GM19463 (cell line): Measurements from ENCODE around the gene NRP2.
A peak's percentile ranks its signal among the peaks of the same experiment; 100 is the strongest.

Experiments
- ATAC-seq: cut with Tn5 transposase; IDR thresholded peaks from one replicate; pipeline ENCODE4 v1.9.1; 2021; ENCODE audit warnings: mild to moderate bottlenecking, moderate library complexity; ENCODE audit not compliant: unreplicated experiment

Gene NRP2

GRCh38 chr2:205706769-205707381 lies 24.6 kb downstream of the NRP2 start:
- peak; percentile 92 for ATAC-seq

DNA sequence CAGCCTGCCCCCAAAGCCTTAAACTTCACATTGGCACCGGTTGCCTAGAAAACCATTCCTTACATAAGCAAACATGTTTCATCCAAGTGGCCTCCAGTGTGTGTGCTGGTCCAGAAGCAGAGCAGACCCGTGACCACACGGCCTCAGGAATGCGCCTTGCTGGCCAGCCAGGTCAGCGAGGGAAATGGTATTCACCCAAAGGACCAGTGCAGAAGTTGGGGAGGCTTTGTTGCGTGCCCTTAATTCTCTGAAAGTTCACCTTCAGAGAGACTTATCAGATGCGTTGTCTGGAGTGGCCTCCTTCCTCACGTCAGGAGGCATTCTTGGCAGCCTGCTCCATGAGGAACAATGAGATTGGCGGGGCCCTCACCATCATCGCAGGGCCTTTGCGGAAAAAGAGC lies 25.9 kb downstream of the NRP2 start:
- ATAC-seq, result no peak

GRCh38 chr2:205709319-205709718 lies 27.0 kb downstream of the NRP2 start:
- no peak for ATAC-seq

GRCh38 chr2:205712508-205712907 lies 30.2 kb downstream of the NRP2 start:
- ATAC-seq, result no peak

- ATAC-seq, result no peak
These were observed 30.8 kb downstream of the NRP2 start for GRCh38 chr2:205713086-205713485.

DNA sequence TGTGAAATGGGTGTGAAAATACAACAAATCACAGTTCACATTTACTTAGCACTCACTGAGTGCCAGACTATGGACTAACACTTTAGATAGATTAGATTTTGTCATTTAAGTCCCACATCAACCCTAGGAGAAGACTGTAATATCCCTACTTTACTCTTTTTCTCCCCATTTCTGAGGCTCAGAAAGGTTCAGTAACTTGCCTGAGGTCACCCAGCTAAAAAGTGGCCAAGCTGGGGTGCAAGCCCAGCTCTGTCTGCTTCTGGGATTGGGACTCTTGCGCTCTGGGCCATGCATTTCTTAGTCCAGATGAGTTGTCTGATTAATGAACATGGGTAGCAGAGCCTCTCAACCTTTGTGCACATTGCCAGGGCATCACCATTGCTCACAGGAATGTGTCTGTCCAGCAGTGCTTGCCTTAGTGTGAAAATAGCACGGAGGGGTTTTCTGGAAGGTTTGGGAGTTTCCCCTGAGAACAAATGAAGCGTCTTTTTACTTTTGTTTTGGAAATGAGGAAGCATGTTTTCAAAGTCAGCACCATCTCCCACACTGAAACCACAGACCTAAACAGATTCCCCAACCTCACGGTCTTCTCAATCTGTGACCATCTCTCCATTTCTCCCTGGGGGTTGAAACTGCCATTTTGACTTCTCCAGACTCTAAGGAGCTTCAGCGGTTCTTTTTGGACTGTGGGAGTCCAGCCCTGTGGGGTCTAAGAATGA lies 31.9 kb downstream of the NRP2 start:
- ATAC-seq, result peak; percentile 73

GRCh38 chr2:205714789-205715720 lies 32.8 kb downstream of the NRP2 start:
- ATAC-seq, result no peak

DNA sequence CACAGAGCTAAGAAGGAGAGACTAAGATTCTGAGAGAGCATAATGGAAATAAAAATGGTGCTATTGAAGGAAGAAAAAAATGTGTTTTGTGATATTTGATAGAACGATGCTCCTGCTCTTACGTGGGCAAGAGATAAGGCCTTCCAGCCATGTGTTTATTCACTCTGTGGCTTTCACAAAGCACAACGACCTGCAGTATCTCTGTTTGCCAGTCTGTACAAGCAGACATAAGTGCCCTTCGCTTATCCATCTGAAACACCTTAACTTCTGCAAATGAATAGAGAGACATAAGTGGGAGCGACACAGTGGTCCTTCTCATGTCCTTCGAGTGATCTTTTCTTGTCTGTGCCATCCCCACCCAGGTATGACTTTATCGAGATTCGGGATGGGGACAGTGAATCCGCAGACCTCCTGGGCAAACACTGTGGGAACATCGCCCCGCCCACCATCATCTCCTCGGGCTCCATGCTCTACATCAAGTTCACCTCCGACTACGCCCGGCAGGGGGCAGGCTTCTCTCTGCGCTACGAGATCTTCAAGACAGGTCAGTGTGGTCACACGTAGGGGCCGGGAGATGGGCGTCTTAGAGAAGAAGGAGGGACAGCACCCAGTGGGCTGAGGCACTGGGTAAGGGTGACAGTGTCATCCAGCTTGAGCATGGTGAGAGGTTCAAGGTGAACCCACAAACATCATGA lies 33.7 kb downstream of the NRP2 start:
- no peak for ATAC-seq

GRCh38 chr2:205717175-205717846 lies 35.0 kb downstream of the NRP2 start:
- no peak for ATAC-seq

DNA sequence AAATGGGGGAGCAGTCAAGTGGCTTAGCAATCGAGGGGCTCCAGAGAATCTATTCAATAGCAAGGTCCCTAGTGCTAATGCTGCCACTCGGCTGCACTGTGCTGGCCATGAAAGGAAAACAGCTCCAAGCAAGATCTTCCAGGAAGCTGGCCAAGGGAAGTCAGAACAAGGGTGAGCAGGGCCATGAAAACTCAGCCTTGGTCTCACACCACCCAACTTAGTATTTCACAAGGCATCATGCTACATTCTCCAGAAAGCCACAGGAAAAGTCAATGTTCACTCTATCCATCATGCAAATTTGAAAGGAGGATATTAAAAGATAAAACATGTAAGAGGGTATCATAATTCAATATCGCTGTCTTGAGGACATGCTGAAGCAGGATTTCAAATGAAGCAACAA lies 35.7 kb downstream of the NRP2 start:
- no peak for ATAC-seq

DNA sequence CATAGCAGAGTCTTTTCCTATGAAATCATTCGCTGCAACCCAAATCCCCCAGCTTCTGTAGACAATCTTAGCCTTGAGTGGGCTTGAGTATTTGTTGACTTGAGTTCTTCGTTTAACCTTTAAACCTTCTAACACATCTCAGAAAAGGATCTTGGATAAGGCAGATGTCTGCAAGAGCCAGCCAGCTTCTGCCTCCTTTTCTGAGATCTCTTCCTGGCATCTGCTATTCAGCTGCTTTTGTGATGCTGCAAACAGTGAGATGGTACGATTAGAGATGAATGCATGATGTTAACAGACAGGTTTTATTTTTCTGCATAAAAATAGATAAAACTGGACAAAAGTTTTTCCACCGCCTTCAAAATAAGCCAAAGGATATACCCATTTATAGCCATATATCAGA lies 37.5 kb downstream of the NRP2 start:
- no peak for ATAC-seq

DNA sequence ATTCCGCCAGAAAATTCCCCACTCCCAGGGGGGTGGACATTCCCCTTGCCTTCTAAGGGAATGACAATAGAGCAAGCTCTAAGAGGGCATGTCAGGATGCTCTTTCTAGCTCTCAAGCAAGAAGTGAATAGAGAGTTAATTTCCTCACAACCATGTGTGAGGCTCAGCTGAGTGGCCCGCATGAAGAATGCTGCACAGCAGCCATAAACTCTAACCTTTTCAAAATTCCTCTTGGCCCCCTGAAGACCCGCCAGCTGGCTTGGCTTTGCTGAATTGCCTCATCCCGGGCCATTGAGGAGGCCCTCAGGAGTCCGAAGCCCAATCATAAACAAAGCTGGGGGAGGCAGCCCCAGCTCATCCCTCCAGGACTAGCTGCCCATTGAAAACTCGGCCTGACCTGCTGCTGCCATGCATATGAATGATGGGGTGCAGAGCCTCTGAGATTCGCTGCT lies 38.2 kb downstream of the NRP2 start:
- no peak for ATAC-seq

GRCh38 chr2:205721057-205721449 lies 38.8 kb downstream of the NRP2 start:
- ATAC-seq, result no peak

DNA sequence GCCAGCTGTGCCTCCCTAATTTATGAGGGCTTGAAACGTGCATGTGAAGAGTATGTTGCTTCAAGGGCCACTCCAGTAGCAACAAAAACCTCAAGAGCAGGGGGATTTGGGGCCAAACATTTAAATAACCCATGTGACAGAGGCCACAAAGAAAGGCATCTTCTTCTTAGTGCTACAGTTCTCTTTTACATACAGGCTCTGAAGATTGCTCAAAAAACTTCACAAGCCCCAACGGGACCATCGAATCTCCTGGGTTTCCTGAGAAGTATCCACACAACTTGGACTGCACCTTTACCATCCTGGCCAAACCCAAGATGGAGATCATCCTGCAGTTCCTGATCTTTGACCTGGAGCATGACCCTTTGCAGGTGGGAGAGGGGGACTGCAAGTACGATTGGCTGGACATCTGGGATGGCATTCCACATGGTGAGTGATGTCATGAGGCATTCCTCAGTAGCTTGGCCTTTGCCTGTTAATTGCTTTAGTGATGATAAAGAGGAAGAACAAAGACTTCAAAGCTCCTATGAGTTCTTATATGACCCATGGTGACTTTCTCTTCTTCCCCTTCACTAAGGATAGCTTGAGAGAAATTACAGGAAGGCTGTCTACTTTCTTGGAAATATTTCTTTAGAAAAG lies 40.1 kb downstream of the NRP2 start:
- ATAC-seq, result no peak

DNA sequence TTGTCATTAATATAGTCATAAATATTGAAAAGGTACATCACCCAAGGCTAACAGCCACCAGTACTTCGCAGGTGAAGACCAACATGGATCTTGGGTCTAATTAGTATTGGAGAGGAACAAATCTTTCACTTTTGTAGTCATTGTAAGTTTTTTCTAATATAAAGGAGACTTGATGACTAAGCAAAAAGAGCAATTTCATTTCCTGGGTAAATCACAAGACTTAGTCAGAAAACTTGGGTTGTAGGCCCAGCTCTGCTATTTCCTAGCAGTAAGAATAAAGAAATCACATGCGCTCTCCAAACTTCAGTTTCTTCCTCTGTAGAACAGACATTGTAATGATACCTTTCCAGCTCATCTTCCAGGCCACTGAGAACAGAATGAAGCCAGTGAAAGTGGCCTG lies 40.9 kb downstream of the NRP2 start:
- ATAC-seq, result no peak

GRCh38 chr2:205725059-205725458 lies 42.8 kb downstream of the NRP2 start:
- no peak for ATAC-seq

DNA sequence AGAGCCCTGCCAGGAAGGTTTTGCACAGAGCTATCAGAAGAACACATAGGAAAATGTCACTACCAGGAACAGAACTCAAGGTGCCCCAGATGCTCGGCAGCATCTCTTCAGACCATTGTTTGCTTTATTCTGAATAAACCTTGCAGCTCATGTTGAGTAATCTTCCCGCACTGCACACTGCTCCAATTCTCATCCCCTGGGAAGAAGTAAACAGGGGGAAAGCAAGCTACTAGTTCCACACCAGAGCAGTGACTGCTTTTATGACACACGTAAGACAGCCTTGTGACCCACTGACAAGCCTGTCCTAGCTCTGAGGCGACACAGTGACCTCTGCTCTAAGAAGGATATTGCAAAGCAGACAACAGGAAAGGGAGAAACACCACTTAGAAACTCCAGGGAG lies 44.2 kb downstream of the NRP2 start:
- no peak for ATAC-seq

DNA sequence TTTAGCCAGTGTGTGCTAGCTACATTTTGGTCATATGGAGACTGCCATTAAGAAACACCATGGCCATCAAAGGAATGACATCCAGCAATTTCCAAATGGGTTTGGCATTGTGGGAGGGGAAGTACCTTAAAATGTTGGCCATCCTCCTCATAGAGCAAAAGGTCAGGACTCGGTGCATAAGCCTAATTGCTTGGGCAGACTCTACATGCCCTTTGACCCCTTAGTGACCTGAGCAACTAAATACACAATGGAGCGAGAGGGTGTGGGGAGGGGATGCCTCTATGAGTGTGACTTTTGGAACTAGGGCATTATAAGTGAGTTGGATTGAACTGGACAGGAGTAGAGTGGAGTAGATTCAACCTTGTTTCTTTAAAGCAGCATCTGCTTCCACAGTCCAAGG lies 44.9 kb downstream of the NRP2 start:
- ATAC-seq, result no peak

GRCh38 chr2:205728366-205728765 lies 46.1 kb downstream of the NRP2 start:
- ATAC-seq, result no peak

DNA sequence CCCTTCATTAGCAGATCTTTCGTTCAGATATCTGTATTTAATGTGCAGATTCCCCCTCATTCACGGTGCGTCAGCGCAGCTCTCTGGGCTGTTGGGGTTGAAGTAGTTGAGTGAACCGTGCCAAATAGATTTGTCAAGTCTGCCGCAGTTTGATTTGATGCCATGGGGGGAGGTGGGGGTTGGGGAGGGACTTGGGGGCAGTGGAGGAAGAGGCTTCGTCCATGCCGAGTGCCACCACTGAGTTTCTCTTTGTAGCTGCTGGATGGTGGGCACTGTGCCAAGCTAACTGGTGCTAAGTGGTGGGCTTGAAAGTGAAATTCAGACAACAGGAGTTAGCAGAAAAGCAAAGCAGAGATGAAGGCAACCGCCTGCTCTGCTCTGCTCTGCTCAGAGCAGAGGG lies 47.9 kb downstream of the NRP2 start:
- no peak for ATAC-seq
